Smooth muscle cell (in vitro differentiated cells): ENCODE results near the gene ZNF681. TPM values are rescaled to one million over a fixed set of nuclear protein-coding genes. Genes with fewer than 3 reads are reported as not detected.

ENCODE experiments used
- DNase-seq: peaks from one replicate; lab custom pipeline; 2025; ENCODE audit not compliant: unreplicated experiment; lab: John Stamatoyannopoulos, UW
- H2AFZ ChIP-seq: fragments of 200-600 bp; sonication (generic); 2 replicates; pipeline ENCODE4 v1.6.0; 2016; ENCODE audit warnings: antibody characterized with exemption, low read depth, mild to moderate bottlenecking
- H3F3A ChIP-seq: fragments of 200-600 bp; sonication (generic); 2 replicates; pipeline ENCODE4 v1.6.0; 2017; ENCODE audit warnings: antibody characterized with exemption, low read depth
- H3K27ac ChIP-seq: fragments of 200-600 bp; sonication (generic); 2 replicates; pipeline ENCODE4 v1.5.1; 2016; ENCODE audit warnings: low read depth, mild to moderate bottlenecking
- H3K27me3 ChIP-seq: fragments of 200-600 bp; sonication (generic); 2 replicates; pipeline ENCODE4 v1.6.1; 2016; ENCODE audit warnings: low read depth, mild to moderate bottlenecking
- H3K36me3 ChIP-seq: fragments of 200-600 bp; sonication (generic); 2 replicates; pipeline ENCODE4 v1.5.1; 2016; ENCODE audit warnings: low read depth
- H3K4me1 ChIP-seq: fragments of 200-600 bp; sonication (generic); 2 replicates; pipeline ENCODE4 v1.5.1; 2016; ENCODE audit warnings: low read depth
- H3K4me2 ChIP-seq: fragments of 200-600 bp; sonication (generic); 2 replicates; pipeline ENCODE4 v1.6.0; 2016; ENCODE audit warnings: mild to moderate bottlenecking
- H3K4me3 ChIP-seq: fragments of 200-600 bp; sonication (generic); 2 replicates; pipeline ENCODE4 v1.5.1; 2016; ENCODE audit warnings: mild to moderate bottlenecking
- H3K79me2 ChIP-seq: fragments of 200-600 bp; sonication (generic); 2 replicates; pipeline ENCODE4 v1.6.0; 2016; ENCODE audit warnings: low read depth, mild to moderate bottlenecking
- H3K9ac ChIP-seq: fragments of 200-600 bp; sonication (generic); 2 replicates; pipeline ENCODE4 v1.6.0; 2016; ENCODE audit warnings: low read depth
- H3K9me3 ChIP-seq: fragments of 200-600 bp; sonication (generic); replicated peaks from 2 replicates; pipeline ENCODE4 v1.5.1; 2016; ENCODE audit warnings: low read depth
- H4K20me1 ChIP-seq: fragments of 200-600 bp; sonication (generic); 2 replicates; pipeline ENCODE4 v1.6.0; 2016; ENCODE audit warnings: low read depth
- CTCF ChIP-seq: fragments of 200-600 bp; sonication (generic); IDR thresholded peaks from 2 replicates; pipeline ENCODE4 v1.5.1; 2017; ENCODE audit warnings: borderline replicate concordance, mild to moderate bottlenecking, antibody characterized with exemption; ENCODE audit not compliant: insufficient read depth, poor library complexity, severe bottlenecking
- WGBS: methylation state at CpG from one replicate; pipeline ENCODE4 v1.1.7; 2016; ENCODE audit warnings: low lambda C conversion rate; 5-methylcytosine and 5-hydroxymethylcytosine counted together
- polyA plus RNA-seq: library from polyadenylated mRNA; unstranded; fragments of >200 nt; fragmentation: Nextera tagmentation; extraction: Ambion mirVana; gene quantifications from 2 replicates; pipeline ENCODE4 v1.2.1, GENCODE V29; 2016
- total RNA-seq: library from RNA; depleted of rRNA; stranded (reverse); fragments of >200 nt; gene quantifications from 2 replicates; pipeline ENCODE4 v1.2.3, GENCODE V29; 2014

The ZNF681 gene
- total and polyA plus RNA-seq, 2 experiments from 2014 or later, result 0.08 to 14.1 TPM

- H3K4me2 ChIP-seq, result no peak overlapping the region
- peaks cover 31% of the 10 kb centered on the region for H3K79me2 ChIP-seq
- H3K9ac ChIP-seq, result no peak overlapping the region
- no peak for TF ChIP-seq CTCF
- no peaks in the 10 kb centered on the region for H3K27me3 ChIP-seq
- H3K27ac ChIP-seq, result no peak overlapping the region
- H3K9me3 ChIP-seq, result no peaks in the 10 kb centered on the region
- no peaks in the 10 kb centered on the region for H3F3A ChIP-seq
- no peaks in the 10 kb centered on the region for H3K36me3 ChIP-seq
- DNase-seq, result no peak
- H3K4me3 ChIP-seq, result no peak overlapping the region
- WGBS, result 94% methylated on average over 1 of the region's 1 CpG
- no peaks in the 10 kb centered on the region for H3K4me1 ChIP-seq
- no peaks in the 10 kb centered on the region for H4K20me1 ChIP-seq
- no peak overlapping the region for H2AFZ ChIP-seq
Observed at GRCh38 chr19:23770672-23771250, 12.1 kb upstream of the ZNF681 start.

GRCh38 chr19:23769691-23770468 is 11.2 kb upstream of the ZNF681 start:
- Histone ChIP-seq H3K4me2 (no peak overlapping the region), H3K4me3 (no peak overlapping the region), H3K9ac (no peak overlapping the region), H3K27me3 (no peaks in the 10 kb centered on the region), H3F3A (no peaks in the 10 kb centered on the region), H3K27ac (no peak overlapping the region), H3K4me1 (no peaks in the 10 kb centered on the region), H3K36me3 (no peaks in the 10 kb centered on the region), H4K20me1 (no peaks in the 10 kb centered on the region), H2AFZ (no peak overlapping the region), H3K79me2 (peaks cover 33% of the 10 kb centered on the region), H3K9me3 (no peaks in the 10 kb centered on the region)
- WGBS, result 96% methylated on average over 3 of the region's 3 CpGs
- no peak for TF ChIP-seq CTCF
- no peak for DNase-seq

- H3K4me1 ChIP-seq, result peaks cover 9% of the 10 kb centered on the region
- H3K79me2 ChIP-seq, result peaks cover 48% of the 10 kb centered on the region
- no peak overlapping the region for H3K9ac ChIP-seq
- no peaks in the 10 kb centered on the region for H3K36me3 ChIP-seq
- no peaks in the 10 kb centered on the region for H3K27me3 ChIP-seq
- DNase-seq, result no peak
- H3K4me3 ChIP-seq, result no peak overlapping the region
- 90% methylated on average over 13 of the region's 13 CpGs for WGBS
- TF ChIP-seq CTCF, result no peak
- H3K27ac ChIP-seq, result no peak overlapping the region
- no peak overlapping the region for H3K4me2 ChIP-seq
- no peak overlapping the region for H2AFZ ChIP-seq
- H3F3A ChIP-seq, result no peaks in the 10 kb centered on the region
- H3K9me3 ChIP-seq, result no peaks in the 10 kb centered on the region
- H4K20me1 ChIP-seq, result no peaks in the 10 kb centered on the region
Observed at GRCh38 chr19:23766951-23767350, 8.3 kb upstream of the ZNF681 start.
